ENCODE results near the gene LRP3.

The LRP3 gene

DNA sequence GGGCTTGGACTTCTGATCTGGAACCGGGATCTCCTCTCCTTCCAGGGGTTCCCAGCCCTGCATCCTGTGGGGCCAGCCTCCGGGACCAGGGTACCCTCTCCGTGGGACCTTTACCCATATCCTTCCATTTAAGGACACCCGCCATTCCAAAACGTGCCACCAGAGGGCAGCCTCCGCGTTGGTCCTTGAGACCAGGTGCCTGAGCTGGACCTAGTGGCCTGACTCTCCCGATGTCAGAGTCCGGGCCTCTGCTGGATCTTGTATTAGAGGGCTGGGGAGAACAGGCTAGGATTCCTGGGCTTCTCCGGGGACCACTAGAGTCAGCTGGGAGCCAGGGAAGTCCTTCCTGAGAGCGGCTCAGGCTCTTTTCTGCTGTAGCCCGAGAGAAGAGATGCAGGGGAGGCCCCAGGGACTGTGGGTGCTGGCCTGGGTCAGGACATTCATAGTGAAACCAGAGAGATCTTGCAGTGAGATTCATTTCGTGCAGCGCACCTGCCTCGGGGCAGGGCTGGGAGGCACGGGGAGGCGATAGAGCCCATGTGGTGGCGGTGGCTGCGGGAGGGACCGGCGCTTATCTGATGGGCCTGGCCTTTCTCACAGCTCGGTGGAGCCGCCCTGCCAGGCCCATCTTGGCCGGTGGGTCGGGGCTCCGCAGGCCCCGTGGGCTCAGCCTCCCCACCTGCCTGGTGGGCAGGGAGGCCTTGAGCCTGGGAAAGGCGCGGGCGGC is 41.3 kb downstream of the LRP3 start:
- peak; percentile 47 for DNase-seq (ENCODE audit: low read depth, low spot score)

DNA sequence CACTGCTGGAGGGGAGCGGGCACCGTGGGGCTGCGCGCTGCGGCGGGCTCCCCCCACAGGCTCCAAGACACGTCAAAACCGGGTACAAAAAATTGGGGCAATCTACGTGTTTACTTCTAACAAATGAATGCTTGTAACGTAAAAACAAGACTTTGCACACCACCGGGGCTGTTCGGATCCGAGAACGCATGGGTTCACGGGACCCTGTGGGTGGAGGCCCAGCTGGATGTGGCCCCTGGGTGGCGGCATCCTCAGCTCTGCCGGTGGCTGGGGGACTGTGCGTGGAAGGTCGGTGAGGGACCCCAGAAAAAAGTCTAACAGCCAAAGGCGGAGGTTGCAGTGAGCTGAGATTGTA is 41.8 kb downstream of the LRP3 start:
- DNase-seq (ENCODE audit: low read depth, low spot score) = no peak

DNA sequence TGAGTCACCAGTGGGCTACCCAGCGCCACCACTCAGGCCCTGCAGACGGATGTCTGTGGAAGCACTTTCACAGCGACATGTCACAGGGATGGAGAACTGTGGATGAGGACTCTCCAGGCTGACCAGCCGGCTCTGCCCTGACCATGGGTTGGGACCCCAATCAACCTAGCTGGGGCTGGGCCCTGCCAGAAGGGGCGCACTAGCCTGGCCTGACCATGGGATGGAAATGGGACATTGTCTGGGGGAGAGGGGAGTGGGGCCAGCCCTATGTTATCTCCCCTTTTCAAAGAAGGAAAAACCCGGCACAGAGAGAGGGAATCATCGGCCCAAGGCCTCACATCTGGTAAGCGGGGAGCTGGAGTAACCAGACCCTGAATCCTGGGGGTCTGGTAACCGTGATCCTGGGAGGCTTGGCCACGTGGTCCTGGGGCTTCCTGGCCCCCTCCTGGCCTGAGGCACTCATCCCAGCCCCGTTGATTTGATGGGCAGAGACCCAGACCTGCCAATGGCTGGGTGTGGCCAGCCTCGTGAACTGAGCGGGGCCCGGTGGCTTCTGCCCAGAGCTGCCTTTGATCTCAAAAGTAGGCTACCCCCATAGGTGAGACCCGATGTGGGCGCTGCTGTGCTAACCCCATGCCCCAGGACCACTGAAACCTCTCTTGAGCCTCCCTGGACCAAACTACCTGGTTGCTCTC is 42.7 kb downstream of the LRP3 start:
- no peak for DNase-seq (ENCODE audit: low read depth, low spot score)

DNA sequence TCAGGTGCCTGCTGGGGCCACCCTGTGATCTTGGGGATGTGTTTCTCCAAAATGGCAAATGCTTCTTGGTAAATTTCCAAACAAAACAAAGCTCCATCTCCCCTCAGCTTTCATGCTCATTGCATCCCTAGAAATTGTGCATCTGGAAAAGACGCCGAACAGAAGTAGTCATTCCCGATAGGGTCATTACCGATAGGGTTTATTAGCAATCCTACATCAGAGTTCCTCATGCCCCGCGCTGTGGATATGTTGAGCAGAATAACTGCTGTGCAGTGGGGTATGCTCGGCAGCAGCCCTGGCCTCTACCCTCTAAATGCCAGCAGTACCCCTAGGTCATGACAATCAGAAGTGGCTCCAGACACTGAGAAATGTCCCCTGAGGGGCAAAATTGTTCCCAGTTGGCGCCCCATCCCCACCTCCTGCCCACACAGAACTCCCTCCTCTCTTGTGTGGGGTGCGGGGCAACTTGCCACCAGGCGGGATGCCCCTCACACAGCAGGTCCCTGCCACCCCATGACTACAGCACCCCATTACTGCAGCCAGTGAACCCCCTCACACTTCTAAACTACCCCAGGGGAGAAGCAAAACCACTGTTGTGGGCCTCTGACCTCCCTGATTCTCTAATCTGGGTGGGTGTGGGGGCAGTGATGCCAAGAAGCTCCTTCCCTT is 44.5 kb downstream of the LRP3 start:
- no peak for DNase-seq (ENCODE audit: low read depth, low spot score)

DNA sequence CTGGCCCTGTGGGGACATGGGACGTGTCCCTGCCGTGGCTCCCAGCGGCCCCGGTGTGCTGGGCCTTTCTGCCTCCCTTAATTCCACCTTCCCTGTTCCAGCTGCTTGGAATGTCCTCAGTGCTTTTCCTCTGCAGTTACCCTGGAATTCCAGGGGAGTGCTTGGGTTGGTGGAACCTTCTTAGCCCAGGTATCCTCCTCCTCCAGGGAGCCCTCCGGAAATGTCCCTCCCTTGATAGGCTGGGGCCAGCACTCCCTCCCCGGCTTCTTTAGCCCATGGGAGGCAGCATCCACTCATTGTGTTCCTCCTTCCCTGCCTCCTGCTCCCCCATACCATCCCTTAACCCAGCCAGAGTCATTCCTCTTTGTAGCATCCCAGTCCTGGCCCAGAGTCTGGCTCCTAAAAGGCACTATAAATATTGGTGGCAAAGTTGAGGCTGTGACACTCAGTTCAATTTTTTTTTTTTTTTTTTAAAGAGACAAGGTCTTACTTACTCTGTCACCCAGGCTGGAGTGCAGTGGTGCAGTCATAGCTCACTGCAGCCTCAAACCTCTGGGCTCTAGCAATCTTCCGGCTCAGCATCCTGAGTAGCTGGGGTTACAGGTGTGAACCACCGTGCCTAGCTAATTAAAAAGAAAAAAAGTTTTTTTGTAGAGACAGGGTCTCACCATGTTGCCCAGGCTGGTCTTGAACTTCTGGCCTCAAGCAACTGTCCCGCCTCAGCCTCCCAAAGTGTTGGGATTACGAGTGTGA is 45.3 kb downstream of the LRP3 start:
- DNase-seq (ENCODE audit: low read depth, low spot score) = no peak

DNA sequence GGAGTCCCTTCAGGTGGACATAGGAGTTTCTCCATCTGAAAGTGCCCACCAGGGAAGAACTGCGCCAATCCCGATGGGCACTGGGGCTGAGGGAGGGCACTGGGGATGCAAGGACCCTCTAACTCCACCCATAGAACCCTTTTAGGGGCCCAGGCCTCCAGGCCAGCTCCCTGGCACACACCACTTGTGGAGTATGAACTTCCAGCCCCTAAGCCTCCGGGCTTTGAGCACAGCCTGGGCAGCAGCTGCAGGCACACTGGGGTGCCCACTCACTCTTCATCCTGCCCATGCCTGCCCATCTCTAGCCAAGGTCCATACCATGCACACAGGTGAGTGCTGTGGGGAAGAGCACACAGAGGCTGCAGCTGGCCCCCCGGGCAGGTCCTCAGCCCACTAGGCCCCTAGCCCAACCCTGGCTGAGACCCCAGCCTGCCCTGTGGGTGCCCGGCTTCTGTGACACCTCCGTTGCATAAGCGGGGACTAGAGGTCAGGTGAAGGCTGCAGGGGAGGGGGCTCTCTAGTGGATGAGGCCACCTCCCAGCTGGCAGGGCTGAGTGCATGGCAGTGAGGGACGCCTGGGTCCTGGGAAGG is 46.1 kb downstream of the LRP3 start:
- DNase-seq (ENCODE audit: low read depth, low spot score) = no peak

DNA sequence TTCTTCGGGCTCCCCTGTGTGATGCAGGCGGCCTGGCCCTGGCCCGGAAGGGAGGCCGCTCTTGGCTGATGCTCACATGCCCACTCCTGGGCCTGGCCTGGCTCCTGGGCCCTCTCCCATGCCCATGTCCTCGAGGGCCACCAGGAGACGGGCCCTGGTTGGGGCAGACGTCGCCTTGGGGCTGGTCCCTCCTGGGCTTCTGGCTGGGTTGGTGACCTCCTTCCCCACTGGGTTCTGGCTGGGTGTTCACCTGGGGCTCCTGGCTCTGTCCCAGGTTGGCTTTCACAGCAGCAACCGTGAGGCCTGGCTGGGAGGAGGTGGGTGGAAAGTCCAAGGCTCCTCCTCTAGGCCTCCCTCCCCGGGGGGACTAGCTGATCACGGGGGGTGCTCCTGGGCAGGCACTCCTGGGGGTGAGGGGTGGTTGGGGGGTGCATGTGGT is 47.0 kb downstream of the LRP3 start:
- no peak for DNase-seq (ENCODE audit: low read depth, low spot score)

DNA sequence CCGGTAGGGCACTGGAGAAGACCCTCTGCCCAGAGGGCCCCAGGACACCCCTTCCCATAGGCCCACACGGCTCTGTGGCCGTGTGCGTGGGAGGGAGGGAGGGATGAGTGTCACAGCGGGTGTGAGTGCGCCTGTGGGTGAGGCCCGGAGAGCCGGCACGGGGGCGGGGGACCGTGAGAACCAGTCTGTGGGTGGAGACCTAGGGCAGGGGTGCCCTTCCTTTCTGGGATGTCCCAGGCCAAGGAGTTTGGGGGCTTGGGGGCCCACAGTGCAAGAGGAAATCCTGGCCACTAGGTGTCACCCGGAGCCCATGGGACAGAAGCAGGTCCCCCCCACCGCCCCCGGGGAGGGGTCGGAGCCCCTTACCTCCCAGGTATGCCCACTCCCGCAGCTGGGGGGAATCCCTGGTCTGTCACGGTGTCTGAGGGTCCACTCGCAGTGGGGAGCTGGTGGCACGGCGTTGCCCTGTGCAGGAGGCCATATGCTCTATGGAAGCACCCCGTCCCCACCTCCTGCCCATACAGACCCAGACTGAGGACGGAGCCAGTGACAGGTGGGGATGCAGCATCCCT is 47.5 kb downstream of the LRP3 start:
- no peak for DNase-seq (ENCODE audit: low read depth, low spot score)

DNA sequence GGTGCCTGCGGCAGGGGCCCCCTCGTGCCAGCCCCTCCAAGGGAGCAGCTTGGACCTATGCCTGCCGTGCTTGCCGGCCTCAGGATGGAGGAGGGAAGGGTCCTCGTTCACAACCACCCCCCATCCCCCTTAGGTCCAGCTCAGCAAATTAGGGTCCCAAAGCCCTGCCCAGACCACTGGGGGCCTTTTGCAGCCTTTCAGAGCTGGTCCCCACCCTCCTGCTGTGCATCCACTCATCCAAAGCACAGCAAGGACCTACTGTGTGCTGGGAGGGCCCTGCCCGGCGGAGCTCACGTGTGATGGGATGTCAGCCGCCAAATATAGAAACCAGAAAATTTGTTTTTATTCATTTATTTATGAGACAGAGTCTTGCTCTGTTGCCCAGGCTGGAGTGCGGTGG is 48.0 kb downstream of the LRP3 start:
- no peak for DNase-seq (ENCODE audit: low read depth, low spot score)

DNA sequence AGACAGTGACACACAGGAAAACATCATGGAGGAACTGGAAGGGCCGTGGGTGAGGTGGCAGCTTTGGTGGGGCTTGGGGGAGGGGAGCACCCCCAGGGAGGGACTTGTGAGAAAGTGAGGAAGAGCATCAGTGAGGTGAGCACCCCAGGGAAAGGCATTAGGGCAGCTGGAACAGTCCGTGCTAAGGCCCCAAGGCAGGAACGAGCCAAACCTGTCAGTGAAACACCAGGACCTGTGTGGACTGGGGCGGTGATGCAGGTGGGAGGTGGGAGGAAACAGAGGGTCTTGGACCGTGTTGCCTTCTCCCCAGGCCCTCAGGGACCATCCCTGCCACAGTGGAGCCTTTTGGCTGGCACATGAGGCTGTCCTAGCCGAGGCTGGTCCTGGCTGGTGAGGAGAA is 48.8 kb downstream of the LRP3 start:
- DNase-seq (ENCODE audit: low read depth, low spot score) = no peak

DNA sequence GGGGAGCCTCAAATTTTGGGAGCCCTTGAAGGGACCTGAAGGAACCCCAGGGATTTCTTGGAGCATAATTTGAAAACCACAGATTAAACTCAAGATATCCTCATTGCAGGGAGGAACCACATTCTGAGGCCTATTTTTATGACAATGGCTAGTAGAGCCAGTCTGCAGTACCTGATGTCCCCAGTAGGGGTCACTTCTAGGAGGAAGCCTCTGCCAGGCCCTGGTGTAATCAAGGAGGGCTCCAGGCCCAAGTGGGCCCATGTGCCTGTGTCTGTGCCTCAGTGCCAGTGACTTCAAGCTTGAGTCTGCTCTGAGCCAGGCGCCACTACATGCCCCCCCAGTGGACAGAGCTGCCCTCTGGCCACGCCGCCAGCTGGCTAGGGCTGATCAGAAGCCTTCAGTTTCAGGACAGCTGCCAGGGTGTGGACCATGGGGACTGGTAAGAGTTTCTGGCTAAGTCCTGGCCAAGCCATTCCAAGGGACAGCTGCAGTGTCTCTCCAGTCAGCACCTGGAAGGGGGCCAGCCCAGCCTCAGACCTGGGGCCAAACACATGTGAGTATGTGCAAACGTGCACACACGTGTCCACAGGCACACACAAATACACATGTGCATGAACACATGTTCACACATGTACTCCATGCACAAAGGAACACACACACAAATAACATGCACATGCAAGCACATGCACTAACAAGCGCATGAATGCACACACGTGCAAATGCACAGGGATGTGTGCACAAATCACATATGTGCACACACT is 52.0 kb downstream of the LRP3 start:
- no peak for DNase-seq (ENCODE audit: low read depth, low spot score)

DNA sequence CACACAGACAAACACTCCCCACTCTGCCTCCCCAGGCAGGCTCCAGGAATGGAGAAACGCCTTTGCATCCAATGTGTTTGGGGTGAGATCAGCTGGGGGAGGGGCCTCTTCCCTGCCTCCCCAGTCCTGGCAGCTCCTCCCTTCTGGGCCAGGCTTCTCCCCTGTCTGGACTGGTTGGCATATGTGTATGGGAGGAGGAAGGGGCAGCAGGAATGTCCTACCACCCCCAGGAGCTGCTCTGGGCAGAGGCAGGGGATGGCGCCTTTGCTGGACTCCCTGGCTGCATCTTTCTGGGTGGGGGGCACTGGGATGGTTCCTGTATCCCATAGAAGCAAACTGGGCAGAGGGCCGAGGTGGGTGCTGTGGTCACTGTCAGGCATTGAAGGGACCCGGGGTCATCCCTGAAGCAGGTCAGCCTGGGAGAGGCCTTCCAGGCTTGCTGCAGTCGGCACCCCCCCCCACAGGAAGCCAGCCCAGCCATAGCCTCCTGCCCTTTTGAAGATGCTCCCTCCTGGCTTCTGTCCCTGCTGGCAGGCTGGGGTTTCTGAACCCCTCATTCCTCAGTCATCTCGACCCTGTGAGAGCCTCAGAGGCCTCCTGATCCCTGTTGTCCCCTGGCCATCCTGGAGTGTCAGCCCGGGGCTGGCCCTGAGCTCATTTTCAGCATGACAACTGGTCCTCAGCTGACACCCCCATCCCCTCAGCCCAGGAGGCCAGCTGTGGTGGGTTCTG is 52.7 kb downstream of the LRP3 start:
- no peak for DNase-seq (ENCODE audit: low read depth, low spot score)

DNA sequence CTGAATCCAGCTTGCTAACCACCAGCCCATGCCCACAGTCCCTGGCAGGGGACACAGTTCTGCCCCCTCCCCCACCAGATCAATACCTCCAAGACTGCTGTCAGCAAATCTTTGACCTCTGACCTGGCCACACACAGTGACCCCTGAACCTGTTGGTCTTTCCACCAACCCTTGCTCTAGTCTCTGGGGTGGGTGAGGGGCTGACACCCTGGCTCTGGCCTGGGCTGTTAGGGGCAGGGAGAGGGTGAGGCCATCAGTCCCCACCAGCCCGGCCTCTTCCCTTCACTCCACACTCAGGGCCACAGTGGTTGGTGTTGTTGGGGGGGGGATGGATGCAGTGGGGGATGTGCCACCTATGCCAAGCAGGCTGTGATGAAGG is 53.3 kb downstream of the LRP3 start:
- no peak for DNase-seq (ENCODE audit: low read depth, low spot score)

DNA sequence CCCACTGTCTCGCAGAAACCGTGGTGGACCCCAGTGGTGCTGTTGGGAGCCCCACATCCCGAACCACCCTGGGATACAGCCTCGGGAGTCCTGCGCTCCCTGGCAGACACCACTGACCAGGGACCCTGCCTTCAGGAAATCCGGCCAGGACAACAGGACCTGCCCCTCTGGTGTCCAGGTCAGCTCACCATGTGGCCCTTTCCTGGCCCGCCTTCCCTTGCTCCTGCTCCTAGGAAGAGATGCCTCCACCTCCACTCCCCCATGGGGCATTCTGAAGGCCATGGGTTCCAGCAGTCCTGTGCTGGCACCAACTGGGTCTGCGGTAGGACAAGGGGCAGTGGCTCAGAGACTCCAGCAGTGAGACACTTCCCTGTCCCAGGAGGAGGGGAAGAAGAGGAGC is 54.0 kb downstream of the LRP3 start:
- DNase-seq (ENCODE audit: low read depth, low spot score) = no peak

DNA sequence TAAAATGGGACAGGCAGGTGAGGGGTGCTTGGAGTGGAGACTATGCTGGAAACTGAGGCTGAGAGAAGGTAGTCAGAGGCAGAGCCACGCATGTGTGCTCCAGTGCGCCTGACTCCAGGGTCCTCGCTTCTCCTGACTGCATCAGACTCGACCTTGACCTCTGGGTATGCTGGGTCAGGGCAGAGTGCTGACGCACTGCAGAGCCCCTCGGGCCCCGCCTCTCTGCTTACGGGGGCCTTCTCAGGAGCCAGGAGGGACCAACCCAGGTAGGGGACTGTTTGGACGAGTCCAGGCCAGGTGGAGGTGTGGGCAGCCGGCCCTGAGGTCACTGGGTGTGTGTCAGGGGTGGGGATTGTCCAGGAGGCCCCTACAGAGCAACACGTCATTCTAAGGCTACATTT is 54.4 kb downstream of the LRP3 start:
- DNase-seq (ENCODE audit: low read depth, low spot score) = no peak

DNA sequence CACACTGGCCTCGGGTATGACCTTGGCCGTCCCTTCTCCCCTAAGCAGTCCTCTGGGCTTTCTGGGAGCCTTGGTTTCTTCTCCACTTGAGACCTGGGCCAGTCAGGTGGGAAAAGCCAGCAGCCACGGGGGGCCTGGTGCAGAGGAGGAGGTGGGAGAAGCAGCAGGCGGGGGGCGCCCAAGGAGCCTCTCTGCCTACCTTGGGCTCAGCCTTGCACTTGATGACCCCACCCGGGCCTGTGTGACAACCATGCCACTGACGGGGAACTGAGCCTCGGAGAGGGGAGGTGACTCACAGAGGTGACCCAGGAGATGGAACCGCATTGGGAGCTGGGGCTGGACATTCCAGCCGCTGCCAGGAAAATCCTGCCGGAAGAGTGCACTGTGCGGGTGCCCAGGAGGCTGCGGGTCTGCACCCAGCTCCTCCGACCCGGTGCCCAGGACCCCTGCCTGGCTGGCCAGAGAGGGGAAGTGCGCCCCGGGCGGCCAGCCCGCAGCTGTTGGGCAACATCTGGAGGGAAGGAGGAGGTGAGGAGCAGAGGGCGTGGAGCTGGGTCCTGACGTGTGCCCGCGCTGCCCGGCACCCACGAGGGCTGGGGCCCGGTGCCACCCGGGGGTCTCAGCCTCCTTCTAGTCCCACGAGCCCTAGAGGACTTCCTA is 55.0 kb downstream of the LRP3 start:
- DNase-seq (ENCODE audit: low read depth, low spot score) = no peak

DNA sequence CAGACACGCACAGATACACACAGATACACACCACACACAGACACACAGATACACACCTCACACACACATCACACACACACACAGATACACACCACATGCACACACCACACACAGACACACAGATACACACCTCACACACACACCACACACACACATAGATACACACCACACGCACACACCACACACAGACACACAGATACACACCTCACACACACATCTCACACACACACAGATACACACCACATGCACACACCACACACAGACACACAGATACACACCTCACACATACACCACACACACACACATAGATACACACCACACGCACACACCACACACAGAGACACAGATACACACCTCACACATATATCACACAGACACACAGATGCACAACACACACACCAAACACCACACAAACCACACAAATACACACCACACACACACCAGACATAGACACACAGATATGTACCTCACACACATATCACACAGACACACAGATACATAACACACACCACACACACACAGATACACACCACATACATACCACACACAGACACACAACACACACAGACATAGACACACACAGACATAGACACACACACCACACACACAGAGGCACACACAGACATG is 55.7 kb downstream of the LRP3 start:
- DNase-seq (ENCODE audit: low read depth, low spot score) = no peak

DNA sequence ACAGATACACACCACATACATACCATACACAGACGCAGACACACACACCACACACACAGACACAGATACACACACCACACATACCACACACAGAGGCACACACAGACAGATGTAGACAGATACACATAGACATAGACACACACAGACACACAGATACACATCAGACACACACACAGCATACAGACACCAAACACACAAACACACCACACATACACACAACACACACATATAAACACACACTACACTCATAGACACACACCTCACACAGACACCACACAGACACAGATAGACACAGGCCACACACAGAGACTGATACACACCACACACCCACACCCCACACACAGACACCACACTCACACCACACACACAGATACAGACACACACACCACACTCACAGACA is 56.4 kb downstream of the LRP3 start:
- no peak for DNase-seq (ENCODE audit: low read depth, low spot score)

DNA sequence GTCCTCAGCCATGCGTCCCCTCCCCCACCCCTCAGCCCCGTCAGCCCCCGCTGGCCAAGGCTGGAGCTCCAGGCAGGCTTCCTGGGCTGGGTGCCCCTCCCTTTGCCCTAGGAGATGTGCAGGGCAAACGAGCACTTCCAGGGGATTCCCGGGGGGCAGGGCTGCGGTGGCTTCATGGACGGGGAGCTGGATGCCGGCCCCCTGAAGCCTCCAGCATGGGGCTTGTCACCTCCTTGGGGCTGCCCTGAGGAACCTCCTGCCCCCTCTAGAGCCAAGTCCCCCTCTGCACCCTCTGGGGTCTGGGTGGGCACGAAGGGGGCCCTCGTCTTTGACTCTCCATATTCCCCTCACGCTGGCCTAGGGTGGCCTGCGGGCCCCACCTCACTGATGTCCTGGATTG is 56.9 kb downstream of the LRP3 start:
- DNase-seq (ENCODE audit: low read depth, low spot score) = no peak

Measured in activated naive CD8-positive, alpha-beta T cell treated with anti-CD3 and anti-CD28 coated beads, Interleukin-2, amount 50 U/mL, for 16 hours (primary cell).